Activated T-cell treated with anti-CD3 and anti-CD28 coated beads for 24 hours (primary cell): Measurements from ENCODE around the gene KSR2.
"Not testable (repeated sequence)": the region's sequence is repeated elsewhere in the genome, so short reads cannot be mapped to it uniquely, and the experiment has no call there.

Experiments used
- DNase-seq: peaks from one replicate; pipeline ENCODE4 v3.0.0-alpha.2; 2020; ENCODE audit warnings: low read depth

Gene KSR2

GRCh38 chr12:117857139-117857538, 111.7 kb downstream of the KSR2 start:
- DNase-seq = not testable (repeated sequence)

GRCh38 chr12:117855165-117855564, 113.6 kb downstream of the KSR2 start:
- DNase-seq = no peak

GRCh38 chr12:117854339-117855012, 114.3 kb downstream of the KSR2 start:
- peak; percentile 32 for DNase-seq

- no peak for DNase-seq
Observed at GRCh38 chr12:117853600-117853999, 115.2 kb downstream of the KSR2 start.

- DNase-seq = no peak
Observed at GRCh38 chr12:117850048-117850447, 118.7 kb downstream of the KSR2 start.

GRCh38 chr12:117847371-117847770, 121.4 kb downstream of the KSR2 start:
- DNase-seq = no peak

- DNase-seq = no peak
Observed at GRCh38 chr12:117845271-117845904, 123.4 kb downstream of the KSR2 start.

- no peak for DNase-seq
Observed at GRCh38 chr12:117844114-117844830, 124.5 kb downstream of the KSR2 start.

GRCh38 chr12:117842630-117843029, 126.2 kb downstream of the KSR2 start:
- no peak for DNase-seq

GRCh38 chr12:117842220-117842619, 126.6 kb downstream of the KSR2 start:
- DNase-seq = no peak

- DNase-seq = no peak
Observed at GRCh38 chr12:117837737-117838050, 131.1 kb downstream of the KSR2 start.

GRCh38 chr12:117836999-117837736, 131.6 kb downstream of the KSR2 start:
- DNase-seq = peak; percentile 67

GRCh38 chr12:117836476-117836875, 132.3 kb downstream of the KSR2 start:
- no peak for DNase-seq

- DNase-seq = no peak
Observed at GRCh38 chr12:117835156-117835555, 133.6 kb downstream of the KSR2 start.

- no peak for DNase-seq
Observed at GRCh38 chr12:117832459-117833457, 136.0 kb downstream of the KSR2 start.

GRCh38 chr12:117830471-117830870, 138.3 kb downstream of the KSR2 start:
- no peak for DNase-seq

- no peak for DNase-seq
Observed at GRCh38 chr12:117829108-117829507, 139.7 kb downstream of the KSR2 start.

GRCh38 chr12:117827660-117828059, 141.1 kb downstream of the KSR2 start:
- DNase-seq = no peak

- DNase-seq = no peak
Observed at GRCh38 chr12:117825827-117826226, 143.0 kb downstream of the KSR2 start.

GRCh38 chr12:117821480-117822175, 147.2 kb downstream of the KSR2 start:
- DNase-seq = no peak
